Astrocyte of the spinal cord (primary cell): ENCODE results near the gene COL4A1.

ENCODE experiments used
- DNase-seq: peaks from one replicate; pipeline ENCODE4 v3.0.0; 2011; ENCODE audit warnings: low read depth, low spot score
- H3K4me3 ChIP-seq: 2 replicates; pipeline ENCODE4 v1.5.1; 2011; ENCODE audit warnings: low read depth, mild to moderate bottlenecking, low read length, moderate library complexity
- CTCF ChIP-seq: IDR thresholded peaks from 2 replicates; pipeline ENCODE4 v1.5.1; 2012; ENCODE audit warnings: low read depth, mild to moderate bottlenecking, low read length, inconsistent platforms
- in situ Hi-C: cut with HindIII; loops from 2 replicates; pipeline ENCODE4 v1.10.0; 2017; ENCODE audit warnings: low sequenced_read_pairs

COL4A1 gene

DNA sequence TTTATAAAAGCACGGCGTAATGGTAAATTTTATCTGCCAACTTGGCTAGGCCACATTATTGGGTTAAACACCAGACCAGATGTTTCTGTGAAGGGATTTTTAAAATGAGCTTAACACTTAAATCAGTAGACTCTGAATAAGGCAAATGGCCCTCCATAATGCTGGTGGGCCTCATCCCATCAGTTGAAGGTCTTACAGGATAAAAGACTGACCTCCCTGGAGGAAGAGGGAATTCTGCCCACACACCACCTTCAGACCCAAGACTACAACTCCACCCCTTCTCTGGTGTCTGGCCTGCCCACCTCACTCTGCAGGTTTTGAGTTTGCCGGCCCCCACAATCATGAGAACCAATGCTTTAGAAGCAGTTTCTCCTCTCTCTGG lies 96.4 kb downstream of the COL4A1 start:
- H3K4me3 ChIP-seq: no peak overlapping the region
- in situ Hi-C loops: no loop called here
- TF ChIP-seq CTCF: no peak

DNA sequence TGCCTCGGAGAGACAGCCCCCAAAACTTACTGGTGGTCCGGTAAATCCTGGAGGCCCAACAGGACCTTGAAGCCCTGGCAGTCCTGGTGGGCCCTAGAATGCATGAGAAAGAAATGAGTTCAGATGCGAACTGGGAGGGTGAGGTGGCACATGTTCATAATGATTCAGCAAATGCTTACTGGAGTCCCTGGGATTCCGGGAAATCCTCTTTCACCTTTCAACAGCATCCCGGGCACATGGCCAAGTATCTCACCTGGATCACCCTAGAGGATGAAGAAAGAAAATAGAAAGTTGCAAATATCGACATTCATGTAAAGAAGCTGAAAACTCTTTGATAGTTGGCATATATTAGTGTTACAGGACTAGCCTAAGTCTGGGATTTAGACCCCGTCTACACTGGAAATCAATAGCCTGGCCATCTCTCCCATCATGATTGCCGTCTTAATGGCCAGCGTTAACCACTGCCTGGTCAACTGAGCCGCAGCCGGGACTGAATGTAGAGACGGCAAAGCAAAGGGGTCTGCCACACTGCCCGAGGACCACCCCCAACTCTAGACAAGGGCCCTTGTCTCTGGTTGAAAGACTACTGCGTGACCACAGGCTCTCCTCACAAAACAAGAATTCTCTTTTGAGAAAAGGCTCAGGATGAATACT lies 96.9 kb downstream of the COL4A1 start:
- in situ Hi-C loops: no loop called here
- no peak for DNase-seq
- no peak overlapping the region for H3K4me3 ChIP-seq
- no peak for TF ChIP-seq CTCF

More for the DNA sequence above, 96.4 kb downstream of the COL4A1 start:
- no peak for DNase-seq

- no peak for TF ChIP-seq CTCF
- in situ Hi-C loops: no loop called here
- DNase-seq: no peak
- no peak overlapping the region for H3K4me3 ChIP-seq
Observed at GRCh38 chr13:110208116-110208515, 98.8 kb downstream of the COL4A1 start.

GRCh38 chr13:110206996-110207395 lies 100.0 kb downstream of the COL4A1 start:
- DNase-seq: no peak
- no peak overlapping the region for H3K4me3 ChIP-seq
- in situ Hi-C loops: no loop called here
- no peak for TF ChIP-seq CTCF

- DNase-seq: no peak
- in situ Hi-C loops: no loop called here
- H3K4me3 ChIP-seq: no peak overlapping the region
- no peak for TF ChIP-seq CTCF
Observed at GRCh38 chr13:110206185-110206584, 100.8 kb downstream of the COL4A1 start.

DNA sequence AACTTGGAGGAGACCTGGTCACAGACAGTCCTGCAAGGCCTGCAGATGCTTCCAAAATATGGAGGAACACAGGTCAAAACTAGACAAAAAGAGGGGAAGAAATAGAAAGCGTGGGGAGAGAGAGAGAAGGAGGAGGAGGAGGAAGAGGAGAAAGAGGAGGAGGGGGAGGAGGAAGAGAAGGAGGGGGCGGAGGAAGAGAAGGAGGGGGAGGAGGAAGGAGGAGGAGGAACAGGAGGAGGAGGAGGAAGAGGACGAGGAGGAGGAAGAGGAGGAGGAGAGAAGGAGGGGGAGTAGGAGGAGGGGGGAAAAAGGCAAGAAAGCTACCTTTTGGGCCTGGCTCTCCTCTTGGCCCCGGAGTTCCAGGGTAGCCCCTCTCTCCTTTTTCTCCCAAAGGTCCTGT lies 105.8 kb downstream of the COL4A1 start:
- no peak overlapping the region for H3K4me3 ChIP-seq
- no peak for DNase-seq
- in situ Hi-C loops: no loop called here
- no peak for TF ChIP-seq CTCF
